Neural cell (in vitro differentiated cells): ENCODE measurements around the gene ARHGEF11.

Source experiments
- CTCF ChIP-seq: fragments of 450-650 bp; IDR thresholded peaks from 2 replicates; pipeline ENCODE4 v1.5.1; 2014; ENCODE audit warnings: antibody characterized with exemption, mild to moderate bottlenecking, moderate library complexity; ENCODE audit not compliant: poor library complexity, severe bottlenecking
- EP300 ChIP-seq: fragments of 450-650 bp; conservative IDR thresholded peaks from 2 replicates; pipeline ENCODE4 v1.6.1; 2014; ENCODE audit warnings: antibody characterized with exemption, mild to moderate bottlenecking, moderate library complexity; ENCODE audit not compliant: poor library complexity, severe bottlenecking
- EZH2 ChIP-seq: fragments of 200-600, 300-800 bp; shearing (Covaris generic), sonication (generic); IDR thresholded peaks from 2 replicates; pipeline ENCODE4 v1.6.1; 2014; ENCODE audit warnings: antibody characterized with exemption, low read length, borderline replicate concordance, mild to moderate bottlenecking; ENCODE audit not compliant: insufficient read depth, poor library complexity, severe bottlenecking
- MXI1 ChIP-seq: fragments of 450-650 bp; conservative IDR thresholded peaks from 2 replicates; pipeline ENCODE4 v1.6.1; 2014; ENCODE audit warnings: antibody characterized with exemption, mild to moderate bottlenecking; ENCODE audit not compliant: poor library complexity, severe bottlenecking
- POLR2AphosphoS5 ChIP-seq: IDR thresholded peaks from 2 replicates; pipeline ENCODE4 v1.6.1; 2012
- RAD21 ChIP-seq: fragments of 450-650 bp; conservative IDR thresholded peaks from 2 replicates; pipeline ENCODE4 v1.6.1; 2014; ENCODE audit warnings: antibody characterized with exemption, mild to moderate bottlenecking, moderate library complexity
- REST ChIP-seq: IDR thresholded peaks from 2 replicates; pipeline ENCODE4 v1.6.1; 2012; ENCODE audit warnings: borderline replicate concordance
- SMC3 ChIP-seq: fragments of 450-650 bp; conservative IDR thresholded peaks from 2 replicates; pipeline ENCODE4 v1.6.1; 2014; ENCODE audit warnings: antibody characterized with exemption, mild to moderate bottlenecking, moderate library complexity; ENCODE audit not compliant: poor library complexity
- TAF1 ChIP-seq: IDR thresholded peaks from 2 replicates; pipeline ENCODE4 v1.6.1; 2012; ENCODE audit warnings: low read depth

GRCh38 chr1:157035121-157035520, 10.4 kb downstream of the ARHGEF11 start:
- TF ChIP-seq CTCF (no peak), EP300 (no peak), REST (no peak), EZH2 (no peak), POLR2AphosphoS5 (no peak), TAF1 (no peak), MXI1 (no peak), RAD21 (no peak), SMC3 (no peak)
